Ramos (cell line): ENCODE data around the gene DAPK1.

Experiments
- in situ Hi-C: fragments of 300-500 bp; cut with MboI; formaldehyde crosslinking; loops from one replicate; pipeline ENCODE4 v1.14.3; 2022; ENCODE audit warnings: low sequenced_read_pairs; ENCODE audit not compliant: unreplicated experiment

The DAPK1 gene

DNA sequence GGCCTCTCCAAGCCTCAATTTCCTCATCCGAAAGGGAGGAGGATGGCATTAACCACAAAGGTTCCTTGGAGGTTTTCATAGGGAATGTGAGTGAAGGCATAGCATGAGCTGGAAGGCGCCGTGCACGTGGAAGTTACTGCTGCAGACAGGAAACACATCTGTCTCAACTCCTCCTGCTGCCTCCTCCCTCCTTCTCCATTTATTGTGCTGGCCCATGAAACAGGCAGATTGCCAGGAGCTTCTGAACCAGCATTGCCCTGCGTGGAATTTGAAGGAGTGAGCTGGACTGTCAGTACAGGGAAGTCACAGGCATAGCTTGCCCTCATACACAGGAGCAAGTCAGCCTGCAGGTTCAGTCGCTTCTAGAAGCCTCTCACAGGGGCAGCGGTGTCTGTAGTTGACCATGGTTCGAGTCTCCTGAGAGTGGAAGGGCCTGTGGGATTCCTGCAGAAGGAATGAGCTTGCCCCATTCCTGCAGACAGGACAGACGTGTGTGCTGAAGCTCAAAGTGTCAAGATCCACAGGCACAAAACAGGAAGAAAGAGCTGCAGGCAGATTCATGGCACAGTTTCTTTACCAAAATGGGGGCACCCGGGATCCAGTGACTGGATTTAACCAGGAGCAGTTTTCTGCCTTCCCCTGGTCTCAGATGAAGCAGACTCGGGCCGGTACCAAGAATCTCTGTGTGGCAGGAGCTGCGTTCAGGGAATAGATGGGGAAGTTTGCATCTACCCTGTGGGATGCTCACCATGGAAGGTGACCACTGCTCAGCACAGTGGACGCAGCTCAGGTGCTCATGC is 179.5 kb downstream of the DAPK1 start:
- in situ Hi-C loops = no loop called here

DNA sequence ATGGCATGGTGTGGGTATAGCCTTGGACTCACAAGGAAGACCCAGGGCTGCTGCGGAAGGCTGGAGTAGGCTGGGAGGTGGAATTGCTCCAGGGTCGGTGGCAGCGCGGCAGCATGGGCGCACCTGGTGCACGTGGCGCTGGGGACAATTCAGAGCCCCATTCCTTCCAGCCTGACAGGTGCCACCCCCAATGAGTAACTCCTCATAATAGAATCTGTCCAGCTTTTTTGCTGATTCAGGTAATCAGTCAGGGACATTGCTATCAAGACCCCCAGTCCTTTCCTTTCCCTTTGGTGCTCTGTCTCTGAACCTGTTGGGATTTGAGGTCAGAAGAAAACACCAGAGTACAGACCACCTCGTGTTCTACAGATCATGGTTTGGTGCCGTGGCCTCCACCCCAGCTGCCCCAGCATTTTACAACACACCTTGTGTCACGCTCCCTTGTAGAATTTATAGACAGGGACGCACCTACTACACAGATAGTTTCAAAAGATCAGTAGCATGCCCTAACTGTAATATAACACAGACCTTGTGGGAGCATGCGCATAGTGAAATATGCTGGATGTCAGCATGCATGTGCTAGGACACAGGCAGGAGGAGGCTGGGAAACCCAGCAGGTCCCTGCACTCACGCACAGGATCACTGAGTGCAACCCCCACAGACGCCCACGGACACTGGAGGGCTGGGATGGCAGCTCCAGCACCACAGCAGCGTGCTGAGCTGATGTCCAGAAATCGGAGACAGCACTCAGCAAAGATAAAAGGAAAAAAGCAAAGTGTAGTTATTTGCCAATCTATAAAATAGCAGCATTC is 180.3 kb downstream of the DAPK1 start:
- in situ Hi-C loops = no loop called here

DNA sequence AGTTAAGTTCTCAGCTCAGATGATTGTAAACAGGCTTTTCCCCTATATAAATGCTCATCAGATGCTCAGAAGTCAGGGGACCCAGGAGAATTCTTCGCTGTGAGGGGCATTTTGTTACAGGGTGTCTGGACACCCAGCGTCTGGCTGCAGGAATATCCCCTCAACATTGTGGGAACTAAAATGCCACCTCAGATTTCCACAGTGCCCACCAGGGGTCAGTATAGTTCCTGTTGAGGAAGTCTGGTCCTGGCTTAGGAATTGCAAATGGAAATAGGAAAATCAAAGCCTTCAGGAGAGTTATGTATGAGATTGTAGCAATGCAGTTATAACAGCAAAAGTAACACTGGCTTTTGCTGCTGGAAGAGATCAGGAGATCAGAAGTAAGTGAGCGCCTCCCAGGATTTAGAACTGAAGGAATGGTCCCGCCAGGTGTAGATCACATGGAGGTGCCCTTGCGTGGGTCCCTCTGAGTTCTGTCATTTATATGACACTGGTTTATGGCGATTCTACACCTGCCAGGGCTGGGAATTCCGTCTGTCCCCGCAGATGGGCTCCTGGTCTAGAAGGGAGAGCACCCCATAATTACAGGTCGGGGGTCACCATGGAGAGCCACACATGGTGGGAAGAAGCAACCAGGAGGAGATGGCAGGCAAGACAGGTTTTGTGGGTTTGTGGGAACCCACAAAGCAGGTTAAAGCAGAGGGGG is 181.1 kb downstream of the DAPK1 start:
- in situ Hi-C loops = no loop called here

DNA sequence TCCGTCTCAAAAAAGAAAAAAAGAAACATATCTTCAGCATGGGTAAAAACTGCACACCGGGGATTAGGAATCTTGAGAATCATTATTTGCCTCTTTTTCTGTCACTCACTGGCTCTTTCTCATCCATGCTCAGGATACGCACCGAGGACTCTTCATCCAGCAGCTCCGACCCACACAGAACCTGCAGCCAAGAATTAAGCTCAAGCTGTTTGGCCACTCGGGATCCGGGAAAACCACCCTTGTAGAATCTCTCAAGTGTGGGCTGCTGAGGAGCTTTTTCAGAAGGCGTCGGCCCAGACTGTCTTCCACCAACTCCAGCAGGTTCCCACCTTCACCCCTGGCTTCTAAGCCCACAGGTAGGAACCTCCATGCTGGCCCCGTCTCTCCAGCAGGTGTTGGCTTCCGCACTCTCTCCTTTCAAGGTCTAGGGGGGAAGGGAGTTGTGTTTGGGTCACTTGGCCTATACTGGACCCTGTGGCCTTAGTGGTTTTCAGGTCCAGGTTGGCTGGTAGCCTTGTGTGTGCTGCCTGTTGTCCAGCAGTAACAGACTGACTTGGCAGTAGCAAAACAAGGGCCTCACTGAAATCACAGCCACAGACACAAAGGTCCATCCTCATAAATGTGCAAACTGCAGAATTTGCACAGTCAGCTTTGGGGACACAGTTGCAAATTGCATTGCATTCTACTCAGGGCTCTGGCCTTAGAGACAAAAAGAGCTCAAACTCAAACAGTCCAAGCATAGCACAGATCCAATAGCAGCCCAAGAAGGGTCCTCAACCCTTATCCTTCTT is 183.8 kb downstream of the DAPK1 start:
- in situ Hi-C loops = no loop called here

DNA sequence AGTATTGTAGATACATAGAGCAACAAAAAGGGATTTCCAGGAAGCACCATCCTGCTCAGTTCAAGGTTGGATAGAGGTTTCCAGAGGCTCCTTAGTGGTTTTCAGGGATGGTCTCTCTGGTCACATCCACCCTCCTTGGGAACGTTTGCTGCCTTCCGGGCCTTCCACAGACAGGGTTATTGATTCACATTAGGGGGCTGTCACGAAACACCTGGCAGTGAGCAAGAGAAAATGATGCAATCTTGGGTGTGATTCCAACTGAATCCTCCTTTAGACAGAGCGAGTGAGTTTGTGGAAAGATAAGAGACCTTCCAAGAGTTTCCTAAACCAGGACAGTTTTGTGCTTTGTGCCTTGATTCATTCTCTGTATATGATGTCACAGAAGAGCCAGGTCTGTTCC is 184.4 kb downstream of the DAPK1 start:
- in situ Hi-C loops = no loop called here

GRCh38 chr9:87682618-87683017 is 185.0 kb downstream of the DAPK1 start:
- in situ Hi-C loops = no loop called here

- in situ Hi-C loops = no loop called here
These were observed 186.3 kb downstream of the DAPK1 start for GRCh38 chr9:87683751-87684626.

DNA sequence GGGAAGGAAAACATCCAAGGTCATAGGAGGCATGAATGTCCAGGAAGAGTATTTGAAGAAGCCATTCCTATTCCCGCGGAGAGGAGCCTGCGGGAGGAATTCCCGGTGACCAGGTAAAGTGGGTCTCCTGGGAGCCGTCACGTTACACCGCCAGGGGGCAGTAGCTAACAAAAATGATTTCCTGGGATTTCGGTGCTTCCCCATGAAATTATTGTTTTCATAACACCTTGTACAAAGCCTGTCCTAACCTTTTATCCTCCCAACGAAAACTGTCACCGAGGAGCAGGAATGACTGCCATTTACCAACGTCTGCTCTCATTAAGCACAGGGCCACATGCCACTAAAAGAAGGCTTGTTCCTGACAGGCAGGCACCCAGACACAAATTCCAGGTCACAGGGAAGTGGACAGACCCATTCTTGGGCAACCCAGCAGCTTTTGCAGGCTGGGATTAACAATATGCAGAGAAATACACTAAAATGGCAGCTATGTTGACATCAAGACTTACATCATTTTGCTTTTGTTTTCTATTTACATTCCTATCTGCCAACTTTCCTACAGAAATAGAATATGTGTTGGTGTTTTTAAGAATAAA is 187.1 kb downstream of the DAPK1 start:
- in situ Hi-C loops = no loop called here

- in situ Hi-C loops = no loop called here
These were observed 187.8 kb downstream of the DAPK1 start for GRCh38 chr9:87685441-87685840.

GRCh38 chr9:87685871-87686519 is 188.3 kb downstream of the DAPK1 start:
- in situ Hi-C loops = no loop called here

DNA sequence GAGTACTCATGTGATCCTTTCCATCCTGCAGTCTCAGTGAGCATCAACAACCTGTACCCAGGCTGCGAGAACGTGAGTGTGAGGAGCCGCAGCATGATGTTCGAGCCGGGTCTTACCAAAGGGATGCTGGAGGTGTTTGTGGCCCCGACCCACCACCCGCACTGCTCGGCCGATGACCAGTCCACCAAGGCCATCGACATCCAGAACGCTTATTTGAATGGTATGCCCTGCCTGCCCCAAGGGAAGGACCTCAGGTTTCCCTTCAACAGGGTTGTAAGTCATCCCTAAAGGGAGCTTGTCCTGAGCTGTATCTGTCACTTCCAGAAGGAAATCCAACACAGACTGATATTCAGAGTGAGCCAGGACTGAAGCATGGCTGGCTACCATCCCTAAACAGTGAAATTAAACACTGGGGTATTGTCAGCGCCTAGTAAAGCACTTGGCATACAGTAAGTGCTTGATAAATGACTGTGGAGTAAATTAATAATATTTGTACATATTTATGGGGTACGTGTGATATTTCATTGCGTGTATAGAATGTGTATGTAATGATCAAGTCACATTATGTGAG is 188.9 kb downstream of the DAPK1 start:
- in situ Hi-C loops = no loop called here

DNA sequence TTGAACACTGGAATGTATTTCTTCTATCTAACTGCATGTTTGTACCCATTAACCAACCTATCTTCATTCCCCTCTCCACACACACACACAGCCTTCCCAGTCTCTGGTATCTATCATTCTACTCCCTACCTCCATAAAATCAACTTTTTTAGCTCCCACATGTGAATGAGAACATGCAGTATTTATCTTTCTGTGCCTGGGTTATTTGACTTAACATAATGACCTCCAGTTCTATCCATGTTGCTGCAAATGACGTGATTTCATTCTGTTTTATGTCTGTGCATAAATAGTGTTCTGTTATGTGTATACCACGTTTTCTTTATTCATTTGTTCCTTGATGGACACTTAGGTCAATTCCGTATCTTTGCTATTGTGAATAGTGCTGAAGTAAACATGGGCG is 189.5 kb downstream of the DAPK1 start:
- in situ Hi-C loops = no loop called here

DNA sequence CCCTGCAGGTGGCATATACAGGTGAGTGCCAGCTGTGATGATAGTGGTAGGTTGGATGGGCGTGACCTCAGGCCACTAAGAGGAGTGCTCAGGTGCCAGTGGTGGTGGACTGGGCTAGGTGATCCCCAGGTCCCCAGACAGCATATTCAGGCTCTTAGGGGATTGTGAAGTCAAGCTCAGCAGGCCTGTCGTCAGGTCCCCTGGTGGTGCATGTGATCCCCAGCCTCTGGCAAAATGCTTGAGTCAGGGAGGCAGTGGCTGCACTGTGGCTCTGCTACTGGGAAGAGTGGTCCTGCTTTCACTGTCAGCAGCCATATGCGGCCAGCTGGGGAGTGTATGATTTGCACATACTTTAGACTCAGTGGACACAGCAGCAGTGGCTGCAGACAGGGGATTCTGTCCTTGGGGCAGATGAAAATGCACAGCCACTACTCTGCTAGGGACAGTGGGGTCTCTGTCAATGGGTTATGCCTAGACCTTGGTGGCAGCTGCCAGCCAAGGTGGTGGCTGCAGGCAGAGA is 196.6 kb downstream of the DAPK1 start:
- in situ Hi-C loops = no loop called here

- in situ Hi-C loops = no loop called here
These were observed 197.9 kb downstream of the DAPK1 start for GRCh38 chr9:87695523-87695922.

- in situ Hi-C loops = no loop called here
These were observed 199.0 kb downstream of the DAPK1 start for GRCh38 chr9:87696641-87697040.

GRCh38 chr9:87698069-87698809 is 200.6 kb downstream of the DAPK1 start:
- in situ Hi-C loops = no loop called here

DNA sequence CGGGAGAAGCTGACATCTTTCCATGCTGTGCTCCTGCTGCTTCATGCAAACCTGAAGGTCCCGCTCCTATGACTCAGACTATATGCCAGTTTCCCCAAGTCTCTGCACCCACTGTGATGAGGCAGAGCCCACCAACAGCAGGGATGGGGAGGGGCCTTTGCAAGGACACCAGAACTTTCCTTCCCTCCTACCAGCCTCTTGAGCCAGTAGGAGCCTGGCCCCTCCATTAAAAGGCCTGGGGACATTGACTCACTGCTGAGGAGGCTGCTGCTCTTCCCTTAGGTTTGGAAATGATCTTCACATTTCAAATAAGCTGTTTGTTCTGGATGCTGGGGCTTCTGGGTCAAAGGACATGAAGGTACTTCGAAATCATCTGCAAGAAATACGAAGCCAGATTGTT is 202.2 kb downstream of the DAPK1 start:
- in situ Hi-C loops = no loop called here
